8988T (cell line): ENCODE results near the gene NUTF2.
A peak's percentile ranks its signal among the peaks of the same experiment; 100 is the strongest.
"Not testable (repeated sequence)": the region's sequence is repeated elsewhere in the genome, so short reads cannot be mapped to it uniquely, and the experiment has no call there.

Source experiments
- DNase-seq: peaks from one replicate; pipeline ENCODE4 v3.0.0; 2011

The NUTF2 gene

GRCh38 chr16:67888331-67888730, 41.6 kb downstream of the NUTF2 start:
- no peak for DNase-seq

- DNase-seq: no peak
Observed at GRCh38 chr16:67892375-67892774, 45.6 kb downstream of the NUTF2 start.

- DNase-seq: peak; percentile 100
Observed at GRCh38 chr16:67892899-67893742, 46.4 kb downstream of the NUTF2 start, which contains the start of gene PSKH1. TSS of gene PSKH1 (plus strand) at chr16:67893254. CDS start at chr16:67908750, 15,496 bp downstream.

- no peak for DNase-seq
Observed at GRCh38 chr16:67893743-67894399, 47.1 kb downstream of the NUTF2 start.

GRCh38 chr16:67897231-67897630, 50.5 kb downstream of the NUTF2 start:
- DNase-seq: no peak

- no peak for DNase-seq
Observed at GRCh38 chr16:67901734-67902133, 55.0 kb downstream of the NUTF2 start.

GRCh38 chr16:67902831-67903230, 56.1 kb downstream of the NUTF2 start:
- no peak for DNase-seq

GRCh38 chr16:67907397-67908180, 60.9 kb downstream of the NUTF2 start:
- no peak for DNase-seq

- DNase-seq: no peak
Observed at GRCh38 chr16:67909056-67909742, 62.5 kb downstream of the NUTF2 start.

- DNase-seq: no peak
Observed at GRCh38 chr16:67910158-67910557, 63.4 kb downstream of the NUTF2 start.

- no peak for DNase-seq
Observed at GRCh38 chr16:67914758-67915495, 68.2 kb downstream of the NUTF2 start.

GRCh38 chr16:67915496-67915769, 68.7 kb downstream of the NUTF2 start:
- not testable (repeated sequence) for DNase-seq

- DNase-seq: no peak
Observed at GRCh38 chr16:67915831-67916723, 69.3 kb downstream of the NUTF2 start.

- DNase-seq: no peak
Observed at GRCh38 chr16:67917140-67917851, 70.6 kb downstream of the NUTF2 start.

GRCh38 chr16:67917852-67918236, 71.1 kb downstream of the NUTF2 start:
- DNase-seq: peak; percentile 95

GRCh38 chr16:67919622-67920221, 73.0 kb downstream of the NUTF2 start:
- DNase-seq: no peak
